Loucy (cell line): Measurements from ENCODE around the gene BLACAT1.
"Not testable (repeated sequence)": the region's sequence is repeated elsewhere in the genome, so short reads cannot be mapped to it uniquely, and the experiment has no call there.

ENCODE experiments used
- H2AFZ ChIP-seq: fragments of 200-600 bp; sonication (generic); 2 replicates; pipeline ENCODE4 v1.6.0; 2016; ENCODE audit warnings: antibody characterized with exemption, mild to moderate bottlenecking, low read length, moderate library complexity
- H3F3A ChIP-seq: fragments of 200-600 bp; 2 replicates; pipeline ENCODE4 v1.6.0; 2016; ENCODE audit warnings: antibody characterized with exemption, low read depth, mild to moderate bottlenecking
- H3K27me3 ChIP-seq: fragments of 200-600 bp; sonication (generic); 2 replicates; pipeline ENCODE4 v1.6.1; 2014; ENCODE audit warnings: low read length, mild to moderate bottlenecking; ENCODE audit not compliant: insufficient read depth, poor library complexity, severe bottlenecking
- H3K36me3 ChIP-seq: fragments of 200-600 bp; sonication (generic); 2 replicates; pipeline ENCODE4 v1.6.1; 2016; ENCODE audit warnings: low read length; ENCODE audit not compliant: insufficient read depth
- H3K4me1 ChIP-seq: fragments of 200-600 bp; sonication (generic); 2 replicates; pipeline ENCODE4 v1.5.1; 2014; ENCODE audit warnings: low read length, mild to moderate bottlenecking; ENCODE audit not compliant: insufficient read depth, poor library complexity, severe bottlenecking
- H3K4me2 ChIP-seq: fragments of 200-600 bp; sonication (generic); 2 replicates; pipeline ENCODE4 v1.6.0; 2014; ENCODE audit warnings: antibody characterized with exemption, low read length, low read depth, mild to moderate bottlenecking; ENCODE audit not compliant: poor library complexity, severe bottlenecking
- H3K4me3 ChIP-seq: fragments of 200-600 bp; sonication (generic); 2 replicates; pipeline ENCODE4 v1.5.1; 2014; ENCODE audit warnings: low read length, mild to moderate bottlenecking, mixed read lengths; ENCODE audit not compliant: poor library complexity, severe bottlenecking
- H3K79me2 ChIP-seq: fragments of 200-600 bp; sonication (generic); 2 replicates; pipeline ENCODE4 v1.6.1; 2014; ENCODE audit warnings: low read length; ENCODE audit not compliant: insufficient read depth
- H3K9ac ChIP-seq: fragments of 200-600 bp; sonication (generic); 2 replicates; pipeline ENCODE4 v1.6.0; 2014; ENCODE audit warnings: mild to moderate bottlenecking, low read depth, low read length, moderate library complexity; ENCODE audit not compliant: poor library complexity, severe bottlenecking
- H3K9me2 ChIP-seq: fragments of 200-600 bp; sonication (generic); replicated peaks from 2 replicates; pipeline ENCODE4 v1.6.1; 2016; ENCODE audit warnings: low read depth, low read length, mixed read lengths
- H3K9me3 ChIP-seq: fragments of 200-600 bp; sonication (generic); 2 replicates; pipeline ENCODE4 v1.6.1; 2014; ENCODE audit warnings: mild to moderate bottlenecking, antibody characterized with exemption, low read length, low read depth; ENCODE audit not compliant: insufficient read depth
- H4K20me1 ChIP-seq: fragments of 200-600 bp; sonication (generic); 2 replicates; pipeline ENCODE4 v1.6.0; 2014; ENCODE audit warnings: antibody characterized with exemption, low read length, mild to moderate bottlenecking; ENCODE audit not compliant: insufficient read depth, poor library complexity, severe bottlenecking
- CTCF ChIP-seq: fragments of 200-600 bp; sonication (generic); conservative IDR thresholded peaks from 2 replicates; pipeline ENCODE4 v1.5.1; 2014; ENCODE audit warnings: mild to moderate bottlenecking, antibody characterized with exemption, low read length
- EZH2phosphoT487 ChIP-seq: fragments of 200-600 bp; IDR thresholded peaks from 2 replicates; pipeline ENCODE4 v1.6.1; 2018; ENCODE audit warnings: antibody characterized with exemption, mild to moderate bottlenecking, moderate library complexity, borderline replicate concordance

Gene BLACAT1

GRCh38 chr1:205483372-205483771, 27.5 kb upstream of the BLACAT1 start:
- Histone ChIP-seq H3K4me2 (no peak overlapping the region), H3F3A (no peaks in the 10 kb centered on the region), H2AFZ (no peak overlapping the region), H3K36me3 (no peaks in the 10 kb centered on the region), H3K4me1 (no peaks in the 10 kb centered on the region), H3K9ac (no peak overlapping the region), H3K9me3 (no peaks in the 10 kb centered on the region), H3K4me3 (no peak overlapping the region), H3K9me2 (no peaks in the 10 kb centered on the region), H3K27me3 (no peaks in the 10 kb centered on the region), H4K20me1 (no peaks in the 10 kb centered on the region), H3K79me2 (no peaks in the 10 kb centered on the region)
- TF ChIP-seq CTCF (no peak), EZH2phosphoT487 (no peak)

GRCh38 chr1:205482587-205482986, 26.7 kb upstream of the BLACAT1 start:
- H3K9me2 ChIP-seq, H3K4me3 ChIP-seq, H3K9ac ChIP-seq, H3F3A ChIP-seq, H2AFZ ChIP-seq, H3K79me2 ChIP-seq, H3K4me2 ChIP-seq, H4K20me1 ChIP-seq, H3K9me3 ChIP-seq, H3K27me3 ChIP-seq, H3K4me1 ChIP-seq, H3K36me3 ChIP-seq: not testable (repeated sequence)

GRCh38 chr1:205481629-205482151, 25.8 kb upstream of the BLACAT1 start:
- TF ChIP-seq EZH2phosphoT487, result no peak
- no peak for TF ChIP-seq CTCF
- Histone ChIP-seq H3F3A (no peaks in the 10 kb centered on the region), H3K9ac (no peak overlapping the region), H3K27me3 (no peaks in the 10 kb centered on the region), H3K36me3 (no peaks in the 10 kb centered on the region), H3K79me2 (no peaks in the 10 kb centered on the region), H3K4me3 (no peak overlapping the region), H3K9me3 (no peaks in the 10 kb centered on the region), H2AFZ (no peak overlapping the region), H3K9me2 (no peaks in the 10 kb centered on the region), H3K4me1 (no peaks in the 10 kb centered on the region), H3K4me2 (no peak overlapping the region), H4K20me1 (no peaks in the 10 kb centered on the region)

GRCh38 chr1:205481218-205481617, 25.4 kb upstream of the BLACAT1 start:
- TF ChIP-seq EZH2phosphoT487, result no peak
- TF ChIP-seq CTCF, result no peak
- Histone ChIP-seq H4K20me1 (no peaks in the 10 kb centered on the region), H3K9me3 (no peaks in the 10 kb centered on the region), H3K4me1 (no peaks in the 10 kb centered on the region), H3K36me3 (no peaks in the 10 kb centered on the region), H2AFZ (no peak overlapping the region), H3K4me3 (no peak overlapping the region), H3K9me2 (no peaks in the 10 kb centered on the region), H3K79me2 (no peaks in the 10 kb centered on the region), H3K9ac (no peak overlapping the region), H3K27me3 (no peaks in the 10 kb centered on the region), H3F3A (no peaks in the 10 kb centered on the region), H3K4me2 (no peak overlapping the region)
